HG02678 (cell line): ENCODE results near the gene LRP3.

Source experiments
- ATAC-seq: cut with Tn5 transposase; IDR thresholded peaks from one replicate; pipeline ENCODE4 v1.9.1; 2021; ENCODE audit warnings: mild to moderate bottlenecking, moderate library complexity; ENCODE audit not compliant: unreplicated experiment

Gene LRP3

DNA sequence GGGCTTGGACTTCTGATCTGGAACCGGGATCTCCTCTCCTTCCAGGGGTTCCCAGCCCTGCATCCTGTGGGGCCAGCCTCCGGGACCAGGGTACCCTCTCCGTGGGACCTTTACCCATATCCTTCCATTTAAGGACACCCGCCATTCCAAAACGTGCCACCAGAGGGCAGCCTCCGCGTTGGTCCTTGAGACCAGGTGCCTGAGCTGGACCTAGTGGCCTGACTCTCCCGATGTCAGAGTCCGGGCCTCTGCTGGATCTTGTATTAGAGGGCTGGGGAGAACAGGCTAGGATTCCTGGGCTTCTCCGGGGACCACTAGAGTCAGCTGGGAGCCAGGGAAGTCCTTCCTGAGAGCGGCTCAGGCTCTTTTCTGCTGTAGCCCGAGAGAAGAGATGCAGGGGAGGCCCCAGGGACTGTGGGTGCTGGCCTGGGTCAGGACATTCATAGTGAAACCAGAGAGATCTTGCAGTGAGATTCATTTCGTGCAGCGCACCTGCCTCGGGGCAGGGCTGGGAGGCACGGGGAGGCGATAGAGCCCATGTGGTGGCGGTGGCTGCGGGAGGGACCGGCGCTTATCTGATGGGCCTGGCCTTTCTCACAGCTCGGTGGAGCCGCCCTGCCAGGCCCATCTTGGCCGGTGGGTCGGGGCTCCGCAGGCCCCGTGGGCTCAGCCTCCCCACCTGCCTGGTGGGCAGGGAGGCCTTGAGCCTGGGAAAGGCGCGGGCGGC is 41.3 kb downstream of the LRP3 start:
- ATAC-seq = peak; percentile 82

DNA sequence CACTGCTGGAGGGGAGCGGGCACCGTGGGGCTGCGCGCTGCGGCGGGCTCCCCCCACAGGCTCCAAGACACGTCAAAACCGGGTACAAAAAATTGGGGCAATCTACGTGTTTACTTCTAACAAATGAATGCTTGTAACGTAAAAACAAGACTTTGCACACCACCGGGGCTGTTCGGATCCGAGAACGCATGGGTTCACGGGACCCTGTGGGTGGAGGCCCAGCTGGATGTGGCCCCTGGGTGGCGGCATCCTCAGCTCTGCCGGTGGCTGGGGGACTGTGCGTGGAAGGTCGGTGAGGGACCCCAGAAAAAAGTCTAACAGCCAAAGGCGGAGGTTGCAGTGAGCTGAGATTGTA is 41.8 kb downstream of the LRP3 start:
- no peak for ATAC-seq

DNA sequence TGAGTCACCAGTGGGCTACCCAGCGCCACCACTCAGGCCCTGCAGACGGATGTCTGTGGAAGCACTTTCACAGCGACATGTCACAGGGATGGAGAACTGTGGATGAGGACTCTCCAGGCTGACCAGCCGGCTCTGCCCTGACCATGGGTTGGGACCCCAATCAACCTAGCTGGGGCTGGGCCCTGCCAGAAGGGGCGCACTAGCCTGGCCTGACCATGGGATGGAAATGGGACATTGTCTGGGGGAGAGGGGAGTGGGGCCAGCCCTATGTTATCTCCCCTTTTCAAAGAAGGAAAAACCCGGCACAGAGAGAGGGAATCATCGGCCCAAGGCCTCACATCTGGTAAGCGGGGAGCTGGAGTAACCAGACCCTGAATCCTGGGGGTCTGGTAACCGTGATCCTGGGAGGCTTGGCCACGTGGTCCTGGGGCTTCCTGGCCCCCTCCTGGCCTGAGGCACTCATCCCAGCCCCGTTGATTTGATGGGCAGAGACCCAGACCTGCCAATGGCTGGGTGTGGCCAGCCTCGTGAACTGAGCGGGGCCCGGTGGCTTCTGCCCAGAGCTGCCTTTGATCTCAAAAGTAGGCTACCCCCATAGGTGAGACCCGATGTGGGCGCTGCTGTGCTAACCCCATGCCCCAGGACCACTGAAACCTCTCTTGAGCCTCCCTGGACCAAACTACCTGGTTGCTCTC is 42.7 kb downstream of the LRP3 start:
- no peak for ATAC-seq

GRCh38 chr19:33238481-33239149 is 44.5 kb downstream of the LRP3 start:
- ATAC-seq = no peak

GRCh38 chr19:33239223-33239975 is 45.3 kb downstream of the LRP3 start:
- no peak for ATAC-seq

GRCh38 chr19:33240181-33240771 is 46.1 kb downstream of the LRP3 start:
- ATAC-seq = no peak

DNA sequence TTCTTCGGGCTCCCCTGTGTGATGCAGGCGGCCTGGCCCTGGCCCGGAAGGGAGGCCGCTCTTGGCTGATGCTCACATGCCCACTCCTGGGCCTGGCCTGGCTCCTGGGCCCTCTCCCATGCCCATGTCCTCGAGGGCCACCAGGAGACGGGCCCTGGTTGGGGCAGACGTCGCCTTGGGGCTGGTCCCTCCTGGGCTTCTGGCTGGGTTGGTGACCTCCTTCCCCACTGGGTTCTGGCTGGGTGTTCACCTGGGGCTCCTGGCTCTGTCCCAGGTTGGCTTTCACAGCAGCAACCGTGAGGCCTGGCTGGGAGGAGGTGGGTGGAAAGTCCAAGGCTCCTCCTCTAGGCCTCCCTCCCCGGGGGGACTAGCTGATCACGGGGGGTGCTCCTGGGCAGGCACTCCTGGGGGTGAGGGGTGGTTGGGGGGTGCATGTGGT is 47.0 kb downstream of the LRP3 start:
- no peak for ATAC-seq

- no peak for ATAC-seq
Measured at GRCh38 chr19:33241530-33242101, 47.5 kb downstream of the LRP3 start.

DNA sequence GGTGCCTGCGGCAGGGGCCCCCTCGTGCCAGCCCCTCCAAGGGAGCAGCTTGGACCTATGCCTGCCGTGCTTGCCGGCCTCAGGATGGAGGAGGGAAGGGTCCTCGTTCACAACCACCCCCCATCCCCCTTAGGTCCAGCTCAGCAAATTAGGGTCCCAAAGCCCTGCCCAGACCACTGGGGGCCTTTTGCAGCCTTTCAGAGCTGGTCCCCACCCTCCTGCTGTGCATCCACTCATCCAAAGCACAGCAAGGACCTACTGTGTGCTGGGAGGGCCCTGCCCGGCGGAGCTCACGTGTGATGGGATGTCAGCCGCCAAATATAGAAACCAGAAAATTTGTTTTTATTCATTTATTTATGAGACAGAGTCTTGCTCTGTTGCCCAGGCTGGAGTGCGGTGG is 48.0 kb downstream of the LRP3 start:
- ATAC-seq = no peak

- ATAC-seq = no peak
Measured at GRCh38 chr19:33242911-33243310, 48.8 kb downstream of the LRP3 start.

DNA sequence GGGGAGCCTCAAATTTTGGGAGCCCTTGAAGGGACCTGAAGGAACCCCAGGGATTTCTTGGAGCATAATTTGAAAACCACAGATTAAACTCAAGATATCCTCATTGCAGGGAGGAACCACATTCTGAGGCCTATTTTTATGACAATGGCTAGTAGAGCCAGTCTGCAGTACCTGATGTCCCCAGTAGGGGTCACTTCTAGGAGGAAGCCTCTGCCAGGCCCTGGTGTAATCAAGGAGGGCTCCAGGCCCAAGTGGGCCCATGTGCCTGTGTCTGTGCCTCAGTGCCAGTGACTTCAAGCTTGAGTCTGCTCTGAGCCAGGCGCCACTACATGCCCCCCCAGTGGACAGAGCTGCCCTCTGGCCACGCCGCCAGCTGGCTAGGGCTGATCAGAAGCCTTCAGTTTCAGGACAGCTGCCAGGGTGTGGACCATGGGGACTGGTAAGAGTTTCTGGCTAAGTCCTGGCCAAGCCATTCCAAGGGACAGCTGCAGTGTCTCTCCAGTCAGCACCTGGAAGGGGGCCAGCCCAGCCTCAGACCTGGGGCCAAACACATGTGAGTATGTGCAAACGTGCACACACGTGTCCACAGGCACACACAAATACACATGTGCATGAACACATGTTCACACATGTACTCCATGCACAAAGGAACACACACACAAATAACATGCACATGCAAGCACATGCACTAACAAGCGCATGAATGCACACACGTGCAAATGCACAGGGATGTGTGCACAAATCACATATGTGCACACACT is 52.0 kb downstream of the LRP3 start:
- no peak for ATAC-seq

GRCh38 chr19:33246709-33247440 is 52.7 kb downstream of the LRP3 start:
- ATAC-seq = no peak

DNA sequence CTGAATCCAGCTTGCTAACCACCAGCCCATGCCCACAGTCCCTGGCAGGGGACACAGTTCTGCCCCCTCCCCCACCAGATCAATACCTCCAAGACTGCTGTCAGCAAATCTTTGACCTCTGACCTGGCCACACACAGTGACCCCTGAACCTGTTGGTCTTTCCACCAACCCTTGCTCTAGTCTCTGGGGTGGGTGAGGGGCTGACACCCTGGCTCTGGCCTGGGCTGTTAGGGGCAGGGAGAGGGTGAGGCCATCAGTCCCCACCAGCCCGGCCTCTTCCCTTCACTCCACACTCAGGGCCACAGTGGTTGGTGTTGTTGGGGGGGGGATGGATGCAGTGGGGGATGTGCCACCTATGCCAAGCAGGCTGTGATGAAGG is 53.3 kb downstream of the LRP3 start:
- no peak for ATAC-seq

GRCh38 chr19:33248104-33248503 is 54.0 kb downstream of the LRP3 start:
- ATAC-seq = no peak

GRCh38 chr19:33248553-33248953 is 54.4 kb downstream of the LRP3 start:
- ATAC-seq = no peak

GRCh38 chr19:33248954-33249613 is 55.0 kb downstream of the LRP3 start:
- ATAC-seq = no peak

DNA sequence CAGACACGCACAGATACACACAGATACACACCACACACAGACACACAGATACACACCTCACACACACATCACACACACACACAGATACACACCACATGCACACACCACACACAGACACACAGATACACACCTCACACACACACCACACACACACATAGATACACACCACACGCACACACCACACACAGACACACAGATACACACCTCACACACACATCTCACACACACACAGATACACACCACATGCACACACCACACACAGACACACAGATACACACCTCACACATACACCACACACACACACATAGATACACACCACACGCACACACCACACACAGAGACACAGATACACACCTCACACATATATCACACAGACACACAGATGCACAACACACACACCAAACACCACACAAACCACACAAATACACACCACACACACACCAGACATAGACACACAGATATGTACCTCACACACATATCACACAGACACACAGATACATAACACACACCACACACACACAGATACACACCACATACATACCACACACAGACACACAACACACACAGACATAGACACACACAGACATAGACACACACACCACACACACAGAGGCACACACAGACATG is 55.7 kb downstream of the LRP3 start:
- ATAC-seq = no peak

- ATAC-seq = no peak
Measured at GRCh38 chr19:33250500-33250899, 56.4 kb downstream of the LRP3 start.
